AG09309 (cell line): Measurements from ENCODE around the gene BLMH.

Experiments
- DNase-seq: peaks from one replicate; pipeline ENCODE4 v3.0.0-alpha.2; 2010; ENCODE audit warnings: low read depth
- H3K4me3 ChIP-seq: 2 replicates; pipeline ENCODE4 v1.5.1; 2011; ENCODE audit warnings: mild to moderate bottlenecking, low read depth, low read length, moderate library complexity; ENCODE audit not compliant: control insufficient read depth
- TF ChIP-seq, protein P1 (sequence below): IDR thresholded peaks from 2 replicates; pipeline ENCODE4 v1.5.1; 2011; ENCODE audit warnings: mild to moderate bottlenecking, low read depth, low read length, inconsistent platforms; ENCODE audit not compliant: insufficient read depth, control insufficient read depth; ENCODE audit errors: missing control alignments

Gene BLMH

GRCh38 chr17:30217054-30217453, 74.7 kb downstream of the BLMH start:
- DNase-seq, result no peak
- no peak overlapping the region for H3K4me3 ChIP-seq
- TF ChIP-seq, protein P1, sequence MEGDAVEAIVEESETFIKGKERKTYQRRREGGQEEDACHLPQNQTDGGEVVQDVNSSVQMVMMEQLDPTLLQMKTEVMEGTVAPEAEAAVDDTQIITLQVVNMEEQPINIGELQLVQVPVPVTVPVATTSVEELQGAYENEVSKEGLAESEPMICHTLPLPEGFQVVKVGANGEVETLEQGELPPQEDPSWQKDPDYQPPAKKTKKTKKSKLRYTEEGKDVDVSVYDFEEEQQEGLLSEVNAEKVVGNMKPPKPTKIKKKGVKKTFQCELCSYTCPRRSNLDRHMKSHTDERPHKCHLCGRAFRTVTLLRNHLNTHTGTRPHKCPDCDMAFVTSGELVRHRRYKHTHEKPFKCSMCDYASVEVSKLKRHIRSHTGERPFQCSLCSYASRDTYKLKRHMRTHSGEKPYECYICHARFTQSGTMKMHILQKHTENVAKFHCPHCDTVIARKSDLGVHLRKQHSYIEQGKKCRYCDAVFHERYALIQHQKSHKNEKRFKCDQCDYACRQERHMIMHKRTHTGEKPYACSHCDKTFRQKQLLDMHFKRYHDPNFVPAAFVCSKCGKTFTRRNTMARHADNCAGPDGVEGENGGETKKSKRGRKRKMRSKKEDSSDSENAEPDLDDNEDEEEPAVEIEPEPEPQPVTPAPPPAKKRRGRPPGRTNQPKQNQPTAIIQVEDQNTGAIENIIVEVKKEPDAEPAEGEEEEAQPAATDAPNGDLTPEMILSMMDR, result no peak

DNA sequence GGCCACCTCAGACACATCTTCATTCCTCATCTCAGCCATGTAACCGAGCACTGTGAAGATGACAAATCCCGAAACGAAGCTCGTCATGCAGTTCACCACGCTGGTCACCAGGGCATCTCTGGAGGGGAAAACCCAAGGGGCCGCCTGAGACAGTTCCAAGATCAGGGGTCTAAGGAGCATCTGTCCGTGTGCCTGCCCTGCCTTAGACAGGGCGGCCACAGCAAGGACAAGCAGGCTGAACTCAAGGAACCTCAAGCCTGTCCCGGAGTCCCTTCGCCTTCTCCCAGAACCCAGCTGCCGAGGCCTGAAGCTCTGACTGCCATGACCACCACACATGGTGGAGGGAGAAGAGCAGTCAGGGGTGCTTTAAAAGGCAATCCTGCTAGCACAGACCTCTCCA, 79.0 kb downstream of the BLMH start:
- TF ChIP-seq, protein P1, result no peak
- H3K4me3 ChIP-seq, result no peak overlapping the region
- no peak for DNase-seq

- TF ChIP-seq, protein P1, result no peak
- H3K4me3 ChIP-seq, result no peak overlapping the region
- no peak for DNase-seq
Observed at GRCh38 chr17:30211371-30211770, 80.4 kb downstream of the BLMH start.

- H3K4me3 ChIP-seq, result no peak overlapping the region
- TF ChIP-seq, protein P1, result no peak
- DNase-seq, result no peak
Observed at GRCh38 chr17:30210901-30211300, 80.8 kb downstream of the BLMH start.

DNA sequence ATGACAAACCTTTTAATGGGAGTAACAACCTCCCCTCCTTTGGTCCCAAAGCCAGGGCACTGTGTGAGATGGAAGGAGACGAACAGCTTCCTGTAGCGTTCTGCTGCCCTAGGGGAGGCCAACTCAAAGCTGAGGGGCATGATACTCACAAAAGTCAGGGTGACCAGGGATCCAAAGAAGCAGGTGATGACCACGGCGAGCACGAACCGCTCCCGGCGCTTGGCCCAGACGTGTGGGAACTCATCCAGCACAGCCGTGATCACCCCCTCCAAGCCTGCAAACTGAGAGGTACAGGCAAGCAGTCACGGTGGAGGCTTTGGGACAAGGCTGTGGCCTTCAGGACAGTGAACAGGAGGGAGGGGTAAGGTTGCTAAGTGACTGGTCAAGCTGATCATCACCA, 81.4 kb downstream of the BLMH start:
- TF ChIP-seq, protein P1, result no peak
- H3K4me3 ChIP-seq, result no peak overlapping the region
- no peak for DNase-seq

DNA sequence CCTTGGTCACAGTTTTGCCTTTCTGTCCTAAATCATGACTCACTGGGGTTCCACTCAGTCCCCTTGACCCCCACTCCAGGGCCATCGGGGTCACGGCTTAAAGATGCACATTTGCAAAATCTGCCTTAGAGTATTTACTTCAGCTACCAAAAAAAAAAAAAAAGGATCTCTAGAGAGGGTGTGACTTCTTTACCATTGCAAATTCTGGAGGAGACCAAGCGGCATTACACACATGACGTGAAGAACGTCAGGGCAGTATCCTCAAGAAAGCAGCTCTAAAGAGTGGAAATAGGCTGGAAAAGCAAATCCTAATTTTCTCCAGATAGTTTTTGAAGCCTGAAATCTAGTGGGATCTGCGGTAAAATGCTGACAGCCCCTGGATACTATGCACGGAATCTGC, 81.8 kb downstream of the BLMH start:
- no peak overlapping the region for H3K4me3 ChIP-seq
- TF ChIP-seq, protein P1, result no peak

DNA sequence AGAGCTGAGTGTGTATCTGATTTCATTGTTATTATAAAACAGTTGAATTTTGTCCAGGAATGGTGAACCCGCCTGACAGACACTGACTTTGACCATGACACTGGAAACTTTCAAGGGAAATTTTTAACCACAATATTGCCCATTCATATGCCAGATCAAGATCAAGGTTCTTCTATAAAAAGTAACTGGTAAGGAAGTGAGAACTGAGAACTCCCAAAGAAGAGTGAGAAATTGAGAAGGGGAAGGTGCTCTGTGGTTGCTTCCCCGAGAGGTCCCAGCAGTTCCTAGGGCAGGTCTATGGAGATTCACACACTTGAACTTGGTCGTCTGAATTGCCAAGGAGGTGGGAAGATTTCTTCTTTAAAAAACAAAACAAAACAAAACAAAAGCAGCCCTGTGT, 83.5 kb downstream of the BLMH start:
- H3K4me3 ChIP-seq, result no peak overlapping the region
- DNase-seq, result no peak
- TF ChIP-seq, protein P1, result no peak

More for the DNA sequence above, 81.8 kb downstream of the BLMH start:
- no peak for DNase-seq
